Measurements from ENCODE around the gene FAM20A.
"Not testable (repeated sequence)": the region's sequence is repeated elsewhere in the genome, so short reads cannot be mapped to it uniquely, and the experiment has no call there.

Gene FAM20A

DNA sequence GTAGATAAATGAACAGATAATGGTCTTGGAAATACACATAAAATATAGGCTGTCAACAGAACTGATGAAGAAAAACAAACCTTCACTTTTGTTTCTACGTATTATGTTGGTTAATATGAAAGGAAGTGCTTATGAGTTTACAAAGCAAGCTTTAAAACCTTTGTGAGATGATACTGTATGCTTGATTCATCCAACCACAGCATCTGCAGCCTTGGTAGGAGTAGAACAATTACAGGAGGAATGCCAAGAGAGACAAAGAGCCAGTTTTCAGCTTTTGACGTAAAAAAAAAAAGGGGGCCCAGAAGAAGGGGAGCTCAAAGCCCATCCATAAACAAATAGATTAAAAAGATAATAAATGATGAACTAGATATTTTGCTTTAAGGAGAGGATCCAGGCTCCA, 13.3 kb downstream of the FAM20A start:
- no peak for FAIRE-seq

GRCh38 chr17:68587026-68587425, 14.1 kb downstream of the FAM20A start:
- no peak for FAIRE-seq

- FAIRE-seq: no peak
Observed at GRCh38 chr17:68585643-68586042, 15.5 kb downstream of the FAM20A start.

DNA sequence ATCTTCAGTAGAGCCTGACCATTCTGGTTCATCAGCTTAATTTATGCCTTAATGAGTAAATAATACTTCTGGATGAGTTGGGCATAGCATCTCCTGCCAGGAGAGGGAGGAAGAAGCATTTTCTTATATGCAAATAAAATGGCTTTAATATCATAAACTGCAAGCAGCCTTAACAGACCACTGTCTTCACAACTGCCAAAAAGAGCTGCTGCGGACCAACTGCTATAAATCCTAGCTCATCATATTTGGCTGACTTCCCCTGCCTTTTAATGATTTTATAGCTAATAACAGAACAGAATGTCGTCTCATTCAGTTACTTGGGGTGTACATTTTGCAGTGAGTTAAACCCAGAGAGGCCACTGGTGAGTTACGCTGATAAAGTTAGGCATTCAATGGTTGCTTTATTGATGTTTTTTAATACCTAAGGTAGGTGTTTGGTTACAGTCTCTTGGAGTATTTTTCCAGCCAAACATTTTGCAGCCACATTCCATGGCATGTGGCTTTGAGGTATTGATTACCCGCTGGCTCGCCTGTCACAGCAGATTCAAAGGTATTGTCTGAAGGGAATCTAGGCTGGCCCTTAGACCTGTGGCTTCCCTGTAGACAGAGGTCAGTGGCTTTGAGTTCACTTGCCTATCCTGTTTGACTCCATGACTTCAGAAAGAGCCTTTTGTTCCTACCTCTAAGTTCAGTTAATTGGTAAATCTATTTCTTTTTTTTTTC, 16.4 kb downstream of the FAM20A start:
- no peak for FAIRE-seq

DNA sequence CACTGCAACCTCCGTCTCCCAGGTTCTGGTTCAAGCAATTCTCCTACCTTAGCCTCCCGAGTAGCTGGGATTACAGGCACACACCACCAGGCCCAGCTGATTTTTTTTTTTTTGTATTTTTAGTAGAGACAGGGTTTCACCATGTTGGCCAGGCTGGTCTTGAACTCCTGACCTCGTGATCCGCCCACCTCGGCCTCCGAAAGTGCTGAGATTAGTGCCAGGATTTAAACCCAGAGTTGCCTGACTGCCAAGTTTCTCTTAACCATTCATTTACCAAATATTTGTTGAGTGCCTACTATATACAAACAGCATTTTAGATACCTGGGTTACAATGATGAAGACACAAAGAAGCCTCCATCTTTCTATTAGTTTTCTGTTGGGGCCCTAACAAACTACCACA, 18.3 kb downstream of the FAM20A start:
- not testable (repeated sequence) for FAIRE-seq

DNA sequence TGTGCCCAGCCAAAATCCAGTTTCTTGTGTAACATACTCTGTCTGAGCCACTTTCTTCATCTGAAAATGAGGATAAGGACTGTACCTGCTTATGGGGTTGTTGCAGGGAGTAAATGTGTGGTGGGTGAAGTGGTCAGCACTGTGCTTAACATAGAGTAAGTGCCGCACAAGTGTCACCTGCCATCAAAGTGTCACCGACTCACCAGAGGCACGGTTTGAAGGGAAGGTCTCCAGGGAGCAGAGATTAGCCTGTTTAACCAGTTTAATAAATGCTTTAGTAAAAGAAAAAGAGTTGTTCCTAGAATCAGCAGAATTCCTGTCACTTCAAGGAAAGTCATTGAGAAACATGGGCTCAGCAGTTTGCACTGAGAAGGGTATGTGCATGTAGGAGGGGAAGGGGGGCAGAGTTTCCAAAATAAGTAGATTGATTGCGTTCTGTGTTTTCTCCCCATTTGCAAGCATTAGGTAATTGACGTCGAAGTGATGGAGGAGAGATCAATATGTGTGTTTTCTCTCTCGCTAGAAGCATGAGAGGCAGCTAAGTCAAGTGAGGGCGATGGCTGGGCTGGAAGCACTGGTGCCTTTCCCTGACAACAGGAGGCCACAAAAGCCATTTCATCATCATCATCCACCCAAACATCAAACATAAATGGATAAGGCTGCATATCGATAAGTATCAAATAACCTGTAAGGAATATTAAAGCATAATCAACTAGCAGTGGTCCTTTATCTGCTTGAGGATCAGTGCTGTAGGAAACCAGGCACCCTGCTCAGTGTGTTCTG, 19.1 kb downstream of the FAM20A start:
- no peak for FAIRE-seq

- no peak for FAIRE-seq
Observed at GRCh38 chr17:68580236-68580770, 20.9 kb downstream of the FAM20A start.

- no peak for FAIRE-seq
Observed at GRCh38 chr17:68579194-68579927, 21.8 kb downstream of the FAM20A start.

DNA sequence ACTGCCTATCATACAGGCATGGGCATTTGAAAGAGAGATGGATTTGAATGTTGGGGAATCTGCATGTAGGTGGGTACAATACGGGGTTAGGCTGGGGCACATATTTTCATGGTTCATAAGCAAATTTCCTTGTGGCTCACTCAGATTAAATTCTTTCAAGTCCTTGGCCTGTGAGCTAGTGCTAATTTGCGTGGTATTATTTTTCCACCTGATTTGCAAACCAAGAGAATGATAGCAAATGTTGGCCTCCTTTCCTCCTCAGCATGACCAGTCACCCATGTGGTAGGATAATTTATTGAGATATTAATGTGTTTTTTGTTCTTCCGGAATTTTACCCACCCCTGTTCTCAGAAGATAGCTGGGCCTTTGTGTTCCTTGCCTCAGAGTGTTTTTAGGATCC, 22.9 kb downstream of the FAM20A start:
- no peak for FAIRE-seq

GRCh38 chr17:68577497-68577821, 23.7 kb downstream of the FAM20A start:
- no peak for FAIRE-seq

DNA sequence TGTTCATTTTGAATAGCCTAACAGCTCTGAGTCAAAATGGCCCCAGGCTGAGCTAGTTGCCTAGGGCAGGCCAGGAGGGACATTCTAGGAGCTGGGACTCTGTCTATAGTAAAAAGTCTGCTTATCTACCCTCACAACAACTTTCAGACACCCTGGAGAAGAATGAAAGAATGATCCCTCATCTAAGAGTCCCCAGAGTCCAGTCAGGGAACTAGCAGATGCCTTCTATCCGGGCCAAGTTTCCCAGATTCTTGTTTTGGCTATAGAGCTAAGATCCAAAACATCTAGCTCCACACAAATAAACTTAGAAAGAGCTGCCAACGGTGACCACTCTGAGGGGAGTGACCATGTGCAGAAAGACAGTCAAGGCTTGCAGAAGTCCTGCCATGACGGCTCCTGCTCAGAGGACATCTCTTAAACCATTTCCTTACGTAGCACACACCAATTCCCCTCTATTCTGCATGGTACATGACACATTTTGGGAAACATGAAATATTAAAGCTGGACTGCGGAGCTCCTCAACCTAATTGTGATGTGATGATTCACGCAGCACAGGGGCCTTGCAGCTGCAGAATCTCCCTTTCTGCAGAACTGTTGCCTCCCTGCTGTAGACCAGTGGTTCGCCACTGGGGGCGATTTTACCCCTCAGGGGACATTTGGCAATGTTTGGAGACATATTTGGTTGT, 24.2 kb downstream of the FAM20A start:
- no peak for FAIRE-seq

DNA sequence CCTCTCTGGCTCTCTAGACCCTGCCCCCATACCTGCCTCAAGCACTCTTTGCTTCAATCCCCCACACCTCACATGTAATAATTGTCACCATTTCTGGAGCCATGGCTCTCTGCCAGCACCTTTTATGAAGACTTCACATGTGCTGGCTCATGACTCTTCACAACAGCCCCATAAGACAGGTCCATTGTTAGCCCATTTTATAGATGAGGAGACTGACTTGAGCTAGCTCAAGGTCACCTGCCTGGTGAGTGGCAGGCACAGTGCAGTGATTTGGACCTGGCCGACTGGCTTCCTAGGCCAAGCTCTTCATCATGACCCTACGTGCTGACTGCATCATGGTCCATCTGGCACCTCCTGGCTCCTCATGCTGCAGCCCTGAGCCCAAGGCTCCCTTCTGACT, 25.0 kb downstream of the FAM20A start:
- no peak for FAIRE-seq

- FAIRE-seq: no peak
Observed at GRCh38 chr17:68573338-68573737, 27.8 kb downstream of the FAM20A start.

GRCh38 chr17:68572138-68572842, 28.9 kb downstream of the FAM20A start:
- FAIRE-seq: no peak

GRCh38 chr17:68570526-68570925, 30.6 kb downstream of the FAM20A start:
- no peak for FAIRE-seq

GRCh38 chr17:68569346-68569745, 31.8 kb downstream of the FAM20A start:
- FAIRE-seq: no peak

DNA sequence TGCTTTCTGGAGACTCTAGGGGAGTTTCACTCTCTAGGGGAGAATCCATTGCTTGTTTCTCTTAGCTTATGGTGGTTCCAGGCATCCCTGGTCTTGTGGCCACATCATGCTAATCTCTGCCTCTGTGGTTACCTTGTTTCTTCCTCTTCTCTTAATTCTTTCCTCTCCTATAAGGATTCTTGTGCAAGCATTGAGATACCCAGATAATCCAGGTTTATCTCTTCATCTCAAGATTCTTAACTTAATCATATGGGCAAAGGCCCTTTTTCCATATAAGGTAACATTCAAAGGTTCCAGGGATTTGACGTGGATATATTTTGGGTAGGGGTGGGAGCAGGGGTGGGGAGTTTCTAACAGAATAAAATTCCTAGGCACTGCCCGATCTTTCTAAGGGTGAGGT, 32.6 kb downstream of the FAM20A start:
- FAIRE-seq: no peak

DNA sequence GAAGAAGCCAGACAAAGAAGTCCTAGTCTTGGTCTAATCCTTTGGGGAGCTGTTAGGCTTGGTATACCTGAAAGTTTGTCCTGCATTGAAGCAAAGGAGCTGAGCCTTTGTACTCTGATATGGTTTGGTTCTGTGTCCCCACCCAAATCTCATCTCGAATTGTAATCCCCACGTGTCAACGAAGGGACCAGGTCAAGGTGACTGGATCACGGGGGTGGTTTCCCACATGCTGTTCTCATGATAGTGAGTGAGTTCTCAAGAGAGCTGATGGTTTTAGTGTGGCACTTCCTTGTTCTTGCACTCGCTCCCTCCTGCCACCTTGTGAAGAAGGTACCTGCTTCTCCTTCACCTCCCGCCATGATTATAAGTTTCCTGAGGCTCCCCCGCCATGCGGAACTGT, 33.6 kb downstream of the FAM20A start:
- FAIRE-seq: no peak

DNA sequence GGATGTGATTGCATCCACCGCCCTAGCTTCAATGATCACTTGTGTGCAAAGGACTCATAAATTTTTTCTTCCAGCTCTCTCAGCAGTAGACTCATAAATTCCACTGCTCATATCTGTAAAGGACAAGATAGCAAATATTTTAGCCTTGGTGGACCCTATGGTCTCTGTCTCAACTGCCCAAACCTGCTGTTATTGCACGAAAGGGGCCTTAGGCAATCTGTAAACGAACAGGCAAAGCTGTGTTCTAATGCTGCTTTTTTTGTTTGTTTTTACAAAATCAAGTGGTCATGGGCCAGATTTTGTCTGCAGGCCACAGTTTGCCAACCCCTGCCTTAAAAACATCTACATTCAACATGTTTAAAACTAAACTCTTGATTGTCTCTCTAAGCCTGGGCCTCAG, 34.1 kb downstream of the FAM20A start:
- no peak for FAIRE-seq

- no peak for FAIRE-seq
Observed at GRCh38 chr17:68566442-68566738, 34.8 kb downstream of the FAM20A start.

GRCh38 chr17:68565661-68566441, 35.3 kb downstream of the FAM20A start:
- FAIRE-seq: no peak
